PFSK-1 (cell line): ENCODE data around the gene COL13A1.

ENCODE experiments used
- FOXP2 ChIP-seq: optimal IDR thresholded peaks from 2 replicates; pipeline ENCODE3; 2011; ENCODE audit warnings: borderline replicate concordance, control low read depth, inconsistent platforms; ENCODE audit not compliant: insufficient read depth; ENCODE audit errors: extremely low read length, extremely low read depth
- POLR2AphosphoS5 ChIP-seq: IDR thresholded peaks from 2 replicates; pipeline ENCODE4 v1.6.1; 2012; ENCODE audit warnings: low read depth, mild to moderate bottlenecking, control low read depth, low read length, moderate library complexity
- SIN3A ChIP-seq: IDR thresholded peaks from 2 replicates; pipeline ENCODE4 v1.6.1; 2012; ENCODE audit warnings: mild to moderate bottlenecking, low read length, moderate library complexity, borderline replicate concordance; ENCODE audit not compliant: insufficient read depth
- TAF1 ChIP-seq: IDR thresholded peaks from 2 replicates; pipeline ENCODE4 v1.6.1; 2012; ENCODE audit warnings: low read length, control low read depth, borderline replicate concordance; ENCODE audit not compliant: insufficient read depth
- TF ChIP-seq, protein P1 (sequence below), 2 experiments: IDR thresholded peaks; 2 replicates each; pipeline versions ENCODE4 v1.6.1 to v1.8.0; 2011 to 2012; ENCODE audit warnings: low read depth in 2 of 2, low read length in 2 of 2, control low read depth in 1 of 2, inconsistent platforms in 1 of 2, mild to moderate bottlenecking in 1 of 2, moderate library complexity in 1 of 2; ENCODE audit not compliant: insufficient read depth in 1 of 2

Gene COL13A1

DNA sequence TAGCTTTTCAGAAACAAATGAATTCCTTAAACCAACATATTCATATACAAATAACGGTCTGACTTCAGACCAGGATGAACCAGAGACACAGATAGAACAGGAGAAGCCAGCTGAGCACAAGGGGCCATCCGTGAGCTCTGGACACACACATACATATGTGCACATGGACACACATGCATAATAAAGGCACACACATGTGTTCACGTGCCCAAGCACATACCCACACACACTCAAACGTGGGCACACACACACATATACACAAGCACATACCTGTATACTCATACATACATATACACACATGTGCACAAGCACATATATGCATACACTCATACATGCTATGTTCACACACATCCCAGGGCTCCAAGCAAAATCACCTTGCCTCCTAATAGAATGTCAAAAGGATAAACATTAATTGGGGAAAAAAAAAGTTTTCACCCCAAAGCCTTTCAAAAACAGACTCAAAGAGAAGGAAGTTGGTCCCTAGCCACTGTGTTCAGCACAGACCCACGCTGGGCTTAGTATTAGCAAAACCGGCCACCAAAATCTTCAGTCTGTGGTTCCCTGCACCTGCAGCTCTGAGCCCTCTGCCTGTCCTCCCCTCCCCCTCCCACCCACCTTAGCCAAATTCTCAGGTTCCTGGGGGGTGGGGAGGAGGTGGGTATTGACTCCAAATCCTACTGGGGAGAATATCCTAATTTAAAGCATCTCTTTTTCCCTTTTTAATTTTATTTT is 150.5 kb downstream of the COL13A1 start:
- TF ChIP-seq TAF1 (no peak), SIN3A (no peak), POLR2AphosphoS5 (no peak), FOXP2 (no peak)
- TF ChIP-seq, protein P1, sequence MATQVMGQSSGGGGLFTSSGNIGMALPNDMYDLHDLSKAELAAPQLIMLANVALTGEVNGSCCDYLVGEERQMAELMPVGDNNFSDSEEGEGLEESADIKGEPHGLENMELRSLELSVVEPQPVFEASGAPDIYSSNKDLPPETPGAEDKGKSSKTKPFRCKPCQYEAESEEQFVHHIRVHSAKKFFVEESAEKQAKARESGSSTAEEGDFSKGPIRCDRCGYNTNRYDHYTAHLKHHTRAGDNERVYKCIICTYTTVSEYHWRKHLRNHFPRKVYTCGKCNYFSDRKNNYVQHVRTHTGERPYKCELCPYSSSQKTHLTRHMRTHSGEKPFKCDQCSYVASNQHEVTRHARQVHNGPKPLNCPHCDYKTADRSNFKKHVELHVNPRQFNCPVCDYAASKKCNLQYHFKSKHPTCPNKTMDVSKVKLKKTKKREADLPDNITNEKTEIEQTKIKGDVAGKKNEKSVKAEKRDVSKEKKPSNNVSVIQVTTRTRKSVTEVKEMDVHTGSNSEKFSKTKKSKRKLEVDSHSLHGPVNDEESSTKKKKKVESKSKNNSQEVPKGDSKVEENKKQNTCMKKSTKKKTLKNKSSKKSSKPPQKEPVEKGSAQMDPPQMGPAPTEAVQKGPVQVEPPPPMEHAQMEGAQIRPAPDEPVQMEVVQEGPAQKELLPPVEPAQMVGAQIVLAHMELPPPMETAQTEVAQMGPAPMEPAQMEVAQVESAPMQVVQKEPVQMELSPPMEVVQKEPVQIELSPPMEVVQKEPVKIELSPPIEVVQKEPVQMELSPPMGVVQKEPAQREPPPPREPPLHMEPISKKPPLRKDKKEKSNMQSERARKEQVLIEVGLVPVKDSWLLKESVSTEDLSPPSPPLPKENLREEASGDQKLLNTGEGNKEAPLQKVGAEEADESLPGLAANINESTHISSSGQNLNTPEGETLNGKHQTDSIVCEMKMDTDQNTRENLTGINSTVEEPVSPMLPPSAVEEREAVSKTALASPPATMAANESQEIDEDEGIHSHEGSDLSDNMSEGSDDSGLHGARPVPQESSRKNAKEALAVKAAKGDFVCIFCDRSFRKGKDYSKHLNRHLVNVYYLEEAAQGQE (IDR thresholded peaks at IDR 0.05; ENCODE audit: insufficient read depth in 1 of 2, low read depth in 2 of 2, low read length in 2 of 2), result no peak

GRCh38 chr10:69952821-69953221 is 151.1 kb downstream of the COL13A1 start:
- no peak for TF ChIP-seq SIN3A
- TF ChIP-seq FOXP2, result no peak
- TF ChIP-seq, protein P1 (IDR thresholded peaks at IDR 0.05; ENCODE audit: insufficient read depth in 1 of 2, low read depth in 2 of 2, low read length in 2 of 2), result no peak
- TF ChIP-seq TAF1, result no peak
- TF ChIP-seq POLR2AphosphoS5, result no peak

- TF ChIP-seq POLR2AphosphoS5, result no peak
- TF ChIP-seq TAF1, result no peak
- no peak for TF ChIP-seq FOXP2
- TF ChIP-seq, protein P1 (IDR thresholded peaks at IDR 0.05; ENCODE audit: insufficient read depth in 1 of 2, low read depth in 2 of 2, low read length in 2 of 2), result no peak
- no peak for TF ChIP-seq SIN3A
Observed at GRCh38 chr10:69953851-69954250, 152.1 kb downstream of the COL13A1 start.

GRCh38 chr10:69955211-69955805 is 153.6 kb downstream of the COL13A1 start:
- TF ChIP-seq SIN3A (no peak), POLR2AphosphoS5 (no peak), FOXP2 (no peak), TAF1 (no peak)
- TF ChIP-seq, protein P1 (IDR thresholded peaks at IDR 0.05; ENCODE audit: insufficient read depth in 1 of 2, low read depth in 2 of 2, low read length in 2 of 2), result no peak
